Left renal pelvis (tissue), 4 donors: ENCODE data around the gene MPP4. TPM values are rescaled to one million over a fixed set of nuclear protein-coding genes. Genes with fewer than 3 reads are reported as not detected.

ENCODE experiments used
- DNase-seq, 4 donors: peaks; one replicate each; pipeline ENCODE4 v3.0.0-alpha.2; 2013; ENCODE audit warnings: low read depth in 4 of 4, low spot score in 3 of 4
- polyA plus RNA-seq, 4 donors: library from polyadenylated mRNA; unstranded; fragments of 120-200 nt; gene quantifications; one replicate each; pipeline ENCODE4 v1.2.1, GENCODE V29; 2013; ENCODE audit not compliant: insufficient read length in 4 of 4

MPP4 gene, protein sequence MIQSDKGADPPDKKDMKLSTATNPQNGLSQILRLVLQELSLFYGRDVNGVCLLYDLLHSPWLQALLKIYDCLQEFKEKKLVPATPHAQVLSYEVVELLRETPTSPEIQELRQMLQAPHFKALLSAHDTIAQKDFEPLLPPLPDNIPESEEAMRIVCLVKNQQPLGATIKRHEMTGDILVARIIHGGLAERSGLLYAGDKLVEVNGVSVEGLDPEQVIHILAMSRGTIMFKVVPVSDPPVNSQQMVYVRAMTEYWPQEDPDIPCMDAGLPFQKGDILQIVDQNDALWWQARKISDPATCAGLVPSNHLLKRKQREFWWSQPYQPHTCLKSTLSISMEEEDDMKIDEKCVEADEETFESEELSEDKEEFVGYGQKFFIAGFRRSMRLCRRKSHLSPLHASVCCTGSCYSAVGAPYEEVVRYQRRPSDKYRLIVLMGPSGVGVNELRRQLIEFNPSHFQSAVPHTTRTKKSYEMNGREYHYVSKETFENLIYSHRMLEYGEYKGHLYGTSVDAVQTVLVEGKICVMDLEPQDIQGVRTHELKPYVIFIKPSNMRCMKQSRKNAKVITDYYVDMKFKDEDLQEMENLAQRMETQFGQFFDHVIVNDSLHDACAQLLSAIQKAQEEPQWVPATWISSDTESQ
- polyA plus RNA-seq: under 1 TPM; 0.14 to 0.37 (median 0.22) TPM

DNA sequence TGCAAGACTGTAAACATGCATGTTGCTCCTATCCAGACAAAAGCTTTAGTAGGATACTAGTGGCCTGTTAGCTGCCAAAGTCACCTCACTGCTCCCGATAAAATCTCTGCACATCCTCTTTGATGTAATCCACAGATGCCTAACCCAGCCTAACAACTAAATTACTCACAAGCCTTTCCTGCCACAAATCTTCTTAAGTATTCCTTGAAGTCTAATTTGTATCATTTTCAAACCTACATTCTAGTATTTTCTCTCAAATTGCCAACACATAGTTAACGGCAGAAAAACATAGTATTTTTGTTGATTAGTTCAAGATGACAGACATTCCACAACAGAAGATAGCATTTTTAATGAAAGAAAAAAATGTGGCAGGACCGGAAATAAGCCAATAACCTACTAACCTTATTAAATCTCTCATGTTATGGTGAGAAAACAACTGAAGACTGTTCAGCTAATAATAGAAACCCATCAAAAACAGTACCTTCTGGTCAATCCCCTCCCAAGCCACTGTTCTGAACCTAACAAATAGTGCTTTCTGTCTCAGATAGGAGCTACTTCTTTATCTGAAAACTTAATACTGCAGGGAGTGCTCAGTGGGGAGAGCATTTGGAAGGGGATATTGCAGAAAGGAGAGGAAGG is at the start of gene MPP4:
TSS of gene MPP4 (minus strand) at position 57 of the 639 bp plus-strand sequence. CDS start 4,690 bp downstream, outside the sequence.
- DNase-seq: no peak

DNA sequence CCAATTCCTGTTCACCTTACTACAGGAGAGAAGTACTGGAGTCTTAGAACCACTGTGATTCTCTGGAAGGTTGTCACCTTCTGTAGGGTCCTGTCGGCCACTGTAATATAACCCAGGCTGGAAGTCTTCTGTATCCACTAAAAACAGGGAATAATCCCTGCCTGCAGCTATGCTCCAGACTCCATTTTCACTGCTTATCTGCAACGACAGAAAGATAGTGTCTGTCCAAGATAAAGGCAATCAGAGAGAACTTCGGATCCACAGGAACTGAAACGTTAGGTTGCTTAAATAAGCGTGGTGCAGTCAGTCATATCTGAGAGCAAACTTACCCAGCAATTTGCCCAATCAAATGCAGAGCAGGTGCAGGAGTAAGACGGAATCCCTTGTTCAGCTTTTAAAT is 48.1 kb upstream of the MPP4 start:
- DNase-seq: no peak

DNA sequence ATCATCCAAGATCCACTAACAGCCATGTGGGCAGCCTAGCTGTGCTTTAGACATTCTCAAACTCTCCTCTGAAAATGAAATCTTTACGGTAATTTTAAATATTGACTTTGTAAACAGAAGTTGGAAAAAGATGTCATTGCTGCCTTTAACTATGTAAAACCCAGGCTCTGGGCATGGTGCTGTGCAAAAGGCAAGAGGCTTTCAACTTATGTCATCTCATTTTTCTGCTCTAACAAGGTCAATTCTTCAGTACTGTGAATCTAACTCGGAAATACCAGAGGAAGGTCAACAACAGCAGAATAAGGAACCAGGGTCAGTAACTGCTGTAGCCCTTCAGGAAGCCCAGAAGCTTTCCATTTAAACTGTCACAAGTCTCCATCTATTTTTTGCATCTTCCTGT is 37.0 kb upstream of the MPP4 start:
- DNase-seq: no peak

DNA sequence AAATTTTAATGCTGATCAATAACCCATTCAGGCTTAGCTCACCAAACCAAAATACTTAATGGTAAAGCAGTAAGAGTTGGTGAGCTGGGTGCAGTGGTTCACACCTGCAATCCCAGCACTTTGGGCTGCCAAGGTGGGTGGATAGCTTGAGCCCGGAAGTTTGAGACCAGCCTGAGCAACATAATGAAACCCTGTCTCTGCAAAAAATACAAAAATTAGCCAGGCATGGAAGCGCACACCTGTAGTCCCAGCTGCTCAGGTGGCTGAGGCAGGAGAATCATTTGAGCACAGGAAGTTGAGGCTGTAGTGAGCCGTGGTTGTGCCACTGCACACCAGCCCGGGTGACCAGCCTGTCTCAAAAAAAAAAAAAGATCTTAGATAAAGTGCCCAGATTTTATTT is 35.7 kb upstream of the MPP4 start:
- DNase-seq: no peak

DNA sequence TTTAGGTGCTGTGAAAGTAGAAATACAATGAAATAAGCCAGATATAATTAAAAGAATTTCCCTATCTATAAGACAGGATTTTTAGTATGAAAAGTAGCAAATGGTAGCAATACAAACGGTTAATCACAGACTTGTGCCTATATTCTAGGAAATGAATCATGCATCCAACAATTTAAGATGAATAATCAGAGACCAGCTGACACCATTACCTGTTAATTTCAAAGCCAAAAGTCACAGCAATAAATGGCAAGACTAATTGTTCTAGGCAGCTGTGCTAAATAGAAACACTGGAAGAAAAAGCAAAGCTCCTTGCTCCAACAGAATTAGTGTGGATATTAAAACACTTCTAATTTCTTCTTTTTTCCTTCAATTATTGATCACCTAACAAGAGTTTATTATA is 35.1 kb upstream of the MPP4 start:
- no peak for DNase-seq

DNA sequence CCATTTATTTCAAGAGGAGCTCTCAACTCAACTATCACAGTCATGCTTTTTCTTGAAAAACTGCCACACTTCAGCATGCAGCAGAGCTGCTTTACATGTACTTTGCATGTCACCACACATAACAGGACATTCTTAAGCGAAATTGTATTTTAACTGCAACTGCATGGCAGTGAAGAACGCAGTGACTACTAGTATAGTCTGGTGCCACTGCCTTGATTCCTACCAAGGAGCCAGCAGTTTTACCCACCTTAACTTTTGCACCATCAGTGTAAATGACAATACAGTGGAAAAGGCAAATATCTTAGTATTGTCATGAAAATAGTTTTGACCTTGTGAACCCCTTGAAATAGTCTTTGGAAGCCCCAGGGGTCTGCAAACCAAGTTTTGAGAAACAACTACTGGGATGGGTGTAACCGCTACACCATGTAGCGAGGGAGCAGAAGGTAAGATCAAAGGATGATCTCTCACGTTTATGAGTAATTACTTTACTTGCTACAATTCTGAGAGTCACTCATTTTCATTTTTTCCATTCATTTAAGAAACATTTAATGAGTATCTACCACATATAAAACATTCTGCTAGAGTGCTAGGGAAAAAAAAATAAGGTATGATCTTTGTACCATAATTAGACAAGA is 32.3 kb upstream of the MPP4 start:
- DNase-seq: no peak

DNA sequence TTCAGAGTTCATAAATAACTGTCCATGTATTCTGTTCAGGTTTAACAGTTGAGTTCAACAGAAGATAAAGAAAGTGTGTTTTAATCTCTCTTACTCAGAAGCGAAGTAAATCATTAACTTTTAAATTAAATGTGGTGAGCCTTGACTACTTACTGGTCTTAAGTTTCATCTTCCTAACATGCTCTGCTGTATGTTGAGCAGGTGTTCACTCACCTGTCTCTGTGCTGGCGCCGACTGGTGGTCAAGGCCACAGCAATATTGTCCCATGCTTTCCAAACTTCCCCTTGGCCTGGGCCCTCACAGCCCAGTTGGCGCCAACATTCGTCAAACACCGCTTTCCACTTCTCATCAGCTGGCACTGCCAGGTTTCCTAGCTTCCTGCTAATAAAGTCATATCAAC is 17.0 kb upstream of the MPP4 start:
- no peak for DNase-seq

DNA sequence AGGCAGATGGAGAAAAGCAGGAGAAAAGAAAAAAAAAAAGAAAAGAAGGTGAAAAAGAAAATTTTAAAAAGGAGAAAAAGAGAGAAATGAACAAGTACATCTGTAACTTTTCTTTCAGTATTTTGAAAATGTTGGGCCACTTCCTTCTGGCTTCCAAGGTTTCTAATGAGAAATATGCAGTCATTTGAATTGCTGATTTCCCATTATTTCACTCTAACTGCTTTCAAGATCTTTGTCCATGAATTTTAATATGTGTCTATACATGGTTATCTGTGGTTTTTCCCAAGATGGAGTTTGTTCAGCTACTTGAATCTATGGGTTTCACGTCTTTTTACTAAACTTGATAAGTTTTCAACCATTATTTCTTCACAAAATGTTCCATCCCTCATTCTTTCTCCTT is 14.3 kb upstream of the MPP4 start:
- DNase-seq: no peak

DNA sequence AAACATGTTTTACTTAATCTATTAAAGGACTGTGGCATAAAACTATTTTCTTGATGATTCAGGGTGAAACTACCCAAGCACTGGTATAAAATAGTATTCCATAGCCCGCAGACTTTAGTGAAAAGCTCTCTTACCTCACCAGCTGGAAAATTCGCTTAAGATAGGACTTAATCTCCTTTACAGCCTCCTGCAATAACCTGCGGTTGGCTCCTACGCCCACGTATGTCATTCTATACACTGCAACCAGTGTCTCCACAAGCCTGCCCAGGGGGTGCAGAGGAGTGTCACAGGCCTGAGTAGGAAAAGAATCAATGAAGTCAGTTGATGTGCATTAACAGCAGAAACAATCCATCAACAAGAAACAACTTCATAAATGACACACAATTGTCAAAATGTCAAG is 11.3 kb upstream of the MPP4 start:
- no peak for DNase-seq

DNA sequence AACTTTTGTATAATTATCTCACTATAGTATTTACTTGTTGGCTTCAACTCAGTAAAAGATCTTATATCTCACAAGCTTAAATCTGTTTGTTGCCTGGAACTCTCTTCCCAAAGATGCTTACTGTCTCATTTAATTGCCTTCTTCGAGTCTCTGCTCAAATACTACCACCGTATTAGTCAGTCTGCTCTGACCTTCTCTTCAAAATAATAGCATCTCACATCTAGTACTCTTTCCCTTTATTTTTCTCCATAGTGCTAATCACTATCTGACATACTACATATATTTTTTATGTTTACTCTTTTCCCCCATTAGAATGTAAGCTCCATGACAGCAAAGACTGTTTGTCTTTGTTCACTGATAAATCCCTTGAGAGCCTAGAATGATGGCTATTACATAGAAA is 10.6 kb upstream of the MPP4 start:
- DNase-seq: no peak

DNA sequence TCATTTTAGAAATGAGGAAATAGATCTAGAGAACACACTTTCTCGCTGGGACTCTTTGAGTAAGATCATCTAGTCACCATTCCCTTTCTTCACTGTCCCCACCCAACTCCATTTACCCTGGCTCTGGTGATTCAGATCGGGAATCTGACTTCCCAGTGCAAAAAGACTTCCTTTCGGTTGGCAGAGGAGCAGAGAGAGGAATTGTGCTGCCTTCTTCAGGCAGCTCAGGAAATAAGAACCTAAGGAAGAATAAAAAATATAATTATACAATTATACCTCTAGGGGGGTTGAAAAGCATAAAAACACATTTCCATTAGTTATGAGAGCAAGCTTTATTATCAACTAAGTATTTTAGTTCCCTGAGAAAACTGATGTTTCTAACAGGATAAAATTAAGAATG is 9.3 kb upstream of the MPP4 start:
- no peak for DNase-seq

DNA sequence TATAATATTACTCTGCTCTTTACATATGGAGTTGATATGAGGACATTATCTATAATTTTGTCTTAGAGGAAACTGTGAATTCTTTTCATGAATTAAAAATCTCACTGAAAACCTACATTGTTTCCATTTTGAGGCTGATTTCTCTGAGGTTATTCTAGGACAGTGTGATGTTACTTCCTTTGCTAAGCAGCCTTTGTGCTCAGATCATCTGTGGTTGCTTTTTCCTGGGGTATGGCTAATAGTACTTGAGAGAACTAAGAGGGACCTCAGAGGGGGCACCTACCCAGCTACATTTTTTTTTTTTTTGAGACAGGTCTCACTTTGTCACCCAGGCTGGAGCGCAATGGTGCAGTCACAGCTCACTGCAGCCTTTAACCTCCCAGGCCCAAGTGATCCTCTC is 8.7 kb upstream of the MPP4 start:
- no peak for DNase-seq

DNA sequence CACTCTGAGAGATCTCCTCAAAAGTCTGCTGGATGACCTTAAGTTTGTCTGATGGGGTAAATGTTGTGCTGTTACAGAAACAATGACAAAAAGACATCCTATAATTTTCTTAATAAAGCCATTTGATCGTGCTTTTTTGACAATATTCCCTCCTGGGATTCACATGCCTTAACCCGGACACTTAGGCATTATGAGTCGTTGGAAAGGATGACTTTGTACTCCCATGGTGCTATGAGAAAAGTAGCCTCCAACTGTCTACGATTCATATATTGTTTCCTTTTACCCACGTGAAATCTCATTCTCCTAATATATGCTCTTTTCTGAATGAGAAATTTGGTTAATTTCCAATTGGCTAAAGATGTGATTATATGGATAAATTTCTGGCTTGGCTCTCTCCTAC is 6.1 kb upstream of the MPP4 start:
- no peak for DNase-seq

DNA sequence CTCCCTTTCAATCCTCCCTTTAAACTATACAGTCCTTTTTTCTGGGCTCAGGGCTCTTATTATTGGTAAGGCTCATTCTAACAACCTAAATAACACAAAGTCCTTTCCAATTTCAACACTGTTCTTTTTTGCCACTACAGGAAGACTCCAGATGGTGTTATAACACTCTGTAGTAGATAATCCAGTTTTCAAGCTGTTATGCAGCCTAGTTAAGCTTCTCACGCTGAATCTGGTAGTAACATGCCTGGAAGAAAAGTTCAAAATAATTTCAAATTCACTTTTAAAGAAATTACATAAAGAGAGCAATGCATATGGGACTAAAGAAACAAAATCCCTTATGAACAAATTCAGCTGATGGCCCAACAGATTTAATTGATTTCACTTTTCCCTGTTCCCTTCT is 3.2 kb upstream of the MPP4 start:
- no peak for DNase-seq

DNA sequence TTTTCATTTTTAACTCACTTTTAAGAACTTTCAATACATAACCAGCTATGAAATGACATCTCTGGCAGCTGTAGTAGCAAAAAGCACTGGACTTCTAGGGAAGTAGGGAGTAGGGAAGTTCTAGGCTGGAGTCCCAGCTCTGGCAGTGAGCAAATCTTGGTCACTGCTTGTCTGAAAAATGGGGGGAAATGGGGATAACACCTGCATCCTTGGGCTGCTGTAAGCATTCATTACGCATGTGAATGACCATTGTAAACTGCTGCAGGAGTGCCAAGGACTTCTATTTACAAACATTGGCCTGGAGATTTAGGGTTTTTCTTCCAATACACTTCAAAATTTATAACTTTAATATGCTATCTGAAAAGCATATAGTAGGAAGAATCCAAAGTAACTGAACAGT is 972 bp upstream of the MPP4 start:
- DNase-seq: no peak

DNA sequence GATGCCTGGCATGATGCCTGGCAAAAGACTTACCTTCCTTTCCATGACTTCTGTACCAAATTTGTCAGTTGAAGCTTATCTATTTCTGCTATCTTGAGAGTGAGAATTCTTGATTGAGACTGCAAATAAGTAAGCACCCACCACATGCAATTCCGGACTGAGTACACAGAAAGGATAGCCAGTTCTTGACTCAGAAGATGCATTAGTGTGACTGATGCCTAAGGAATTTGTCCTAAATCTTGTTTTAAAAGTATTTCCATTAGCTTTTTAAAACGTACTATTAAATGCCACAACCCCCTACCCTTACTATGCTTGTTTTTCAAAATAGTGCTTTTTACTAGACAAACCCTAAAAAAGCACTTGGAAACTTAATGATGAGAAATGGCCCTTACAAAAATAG is 545 bp downstream of the MPP4 start:
- no peak for DNase-seq

DNA sequence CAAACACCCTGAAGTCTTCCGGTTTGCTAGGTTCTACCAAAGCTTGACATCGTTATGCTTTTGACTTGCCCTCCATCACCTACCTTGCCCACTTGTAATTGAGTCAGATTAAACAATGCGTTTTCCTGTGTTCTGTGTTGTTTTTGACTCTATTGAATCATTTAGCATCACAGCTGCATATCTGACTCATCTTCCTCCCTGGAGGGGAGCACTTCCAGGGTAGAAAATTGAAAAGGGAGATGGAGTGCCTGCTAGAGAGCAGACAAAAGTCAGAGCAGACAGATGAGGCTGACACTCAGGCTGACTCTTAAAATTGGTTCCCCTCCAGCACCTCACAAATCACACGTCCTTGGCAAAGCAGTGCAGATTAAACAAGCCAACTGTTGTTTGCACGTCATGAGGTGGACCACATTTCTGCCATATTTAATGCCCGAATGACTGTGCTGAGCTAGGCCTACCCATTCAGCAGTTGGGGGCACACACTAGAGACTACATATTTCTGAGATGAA is 2.2 kb downstream of the MPP4 start:
- no peak for DNase-seq

DNA sequence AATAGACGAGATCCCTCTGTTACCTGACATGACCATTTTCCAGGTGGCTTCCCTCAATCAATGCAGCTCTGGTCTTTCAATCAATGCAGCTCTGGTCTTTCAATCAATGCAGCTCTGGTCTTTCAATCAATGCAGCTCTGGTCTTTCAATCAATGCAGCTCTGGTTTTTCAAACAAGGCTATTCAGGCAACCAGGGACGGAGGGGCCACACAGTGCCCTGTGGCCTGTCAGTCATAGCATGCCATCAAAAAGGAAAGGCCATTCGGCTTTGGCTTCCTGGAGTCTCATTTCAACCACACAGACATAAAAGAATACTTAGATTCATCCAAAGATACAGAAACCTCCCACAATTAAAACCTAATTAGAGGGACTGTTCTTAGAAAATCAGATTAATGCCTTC is 13.3 kb downstream of the MPP4 start:
- no peak for DNase-seq

DNA sequence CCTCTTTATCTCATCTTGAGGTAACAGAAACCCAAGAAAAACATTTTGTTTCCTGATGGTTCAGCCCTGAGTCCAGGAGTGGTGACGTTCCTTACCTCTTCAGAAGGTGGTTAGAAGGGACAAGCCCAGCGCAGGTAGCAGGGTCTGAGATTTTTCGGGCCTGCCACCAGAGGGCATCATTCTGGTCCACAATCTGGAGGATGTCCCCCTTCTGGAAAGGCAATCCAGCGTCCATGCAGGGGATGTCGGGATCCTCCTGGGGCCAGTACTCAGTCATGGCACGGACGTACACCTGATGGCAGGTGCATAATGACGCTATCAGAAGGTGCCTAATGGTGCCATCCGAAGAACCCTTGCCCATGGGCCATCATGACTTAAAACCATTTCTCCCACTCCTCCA is 17.7 kb downstream of the MPP4 start:
- no peak for DNase-seq

DNA sequence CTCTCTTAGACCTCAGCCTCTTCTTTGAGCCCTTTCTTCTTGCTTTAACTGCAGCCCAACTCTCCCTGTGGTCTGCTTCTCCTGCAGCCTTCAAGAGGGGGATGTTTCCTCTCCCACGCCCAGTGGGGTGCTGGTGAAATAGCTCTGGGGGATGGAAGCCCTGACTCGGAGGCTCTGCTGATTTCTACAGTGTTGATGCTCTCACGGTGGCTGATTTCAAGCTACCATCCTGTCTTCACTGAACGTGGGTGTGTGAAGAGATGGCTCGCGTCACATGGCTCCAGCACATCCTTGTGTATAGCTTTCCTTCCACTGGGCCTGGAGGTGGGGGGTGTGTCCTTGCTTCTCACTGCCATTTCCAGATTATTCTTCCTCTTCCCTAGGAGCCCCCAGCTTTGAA is 20.0 kb downstream of the MPP4 start:
- DNase-seq: no peak

DNA sequence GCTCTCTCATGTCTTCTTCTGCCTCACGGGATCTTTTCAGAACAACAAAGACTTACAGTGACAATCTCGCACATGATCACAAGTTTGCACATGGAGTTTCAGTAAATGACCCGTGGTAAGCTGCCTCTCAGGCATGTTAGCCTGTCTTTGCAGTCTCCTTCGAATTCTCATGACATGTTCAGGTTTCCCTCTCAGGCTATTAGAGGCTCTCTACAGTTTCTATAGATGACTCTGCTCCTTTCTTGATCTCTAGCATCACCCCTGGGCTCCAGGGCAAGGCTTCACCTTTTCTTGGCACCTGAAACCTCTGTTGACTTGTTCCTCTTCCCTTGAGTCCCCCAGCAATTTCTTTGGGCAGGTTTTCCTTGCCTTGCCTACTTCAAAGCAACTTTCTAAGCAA is 23.0 kb downstream of the MPP4 start:
- DNase-seq: no peak
